Smooth muscle cell (in vitro differentiated cells): Measurements from ENCODE around the gene SNX14. TPM values are rescaled to one million over a fixed set of nuclear protein-coding genes. Genes with fewer than 3 reads are reported as not detected.

Experiments used
- DNase-seq: peaks from one replicate; lab custom pipeline; 2025; ENCODE audit not compliant: unreplicated experiment; lab: John Stamatoyannopoulos, UW
- H2AFZ ChIP-seq: fragments of 200-600 bp; sonication (generic); 2 replicates; pipeline ENCODE4 v1.6.0; 2016; ENCODE audit warnings: antibody characterized with exemption, low read depth, mild to moderate bottlenecking
- H3F3A ChIP-seq: fragments of 200-600 bp; sonication (generic); 2 replicates; pipeline ENCODE4 v1.6.0; 2017; ENCODE audit warnings: antibody characterized with exemption, low read depth
- H3K27ac ChIP-seq: fragments of 200-600 bp; sonication (generic); 2 replicates; pipeline ENCODE4 v1.5.1; 2016; ENCODE audit warnings: low read depth, mild to moderate bottlenecking
- H3K27me3 ChIP-seq: fragments of 200-600 bp; sonication (generic); 2 replicates; pipeline ENCODE4 v1.6.1; 2016; ENCODE audit warnings: low read depth, mild to moderate bottlenecking
- H3K36me3 ChIP-seq: fragments of 200-600 bp; sonication (generic); 2 replicates; pipeline ENCODE4 v1.5.1; 2016; ENCODE audit warnings: low read depth
- H3K4me1 ChIP-seq: fragments of 200-600 bp; sonication (generic); 2 replicates; pipeline ENCODE4 v1.5.1; 2016; ENCODE audit warnings: low read depth
- H3K4me2 ChIP-seq: fragments of 200-600 bp; sonication (generic); 2 replicates; pipeline ENCODE4 v1.6.0; 2016; ENCODE audit warnings: mild to moderate bottlenecking
- H3K4me3 ChIP-seq: fragments of 200-600 bp; sonication (generic); 2 replicates; pipeline ENCODE4 v1.5.1; 2016; ENCODE audit warnings: mild to moderate bottlenecking
- H3K79me2 ChIP-seq: fragments of 200-600 bp; sonication (generic); 2 replicates; pipeline ENCODE4 v1.6.0; 2016; ENCODE audit warnings: low read depth, mild to moderate bottlenecking
- H3K9ac ChIP-seq: fragments of 200-600 bp; sonication (generic); 2 replicates; pipeline ENCODE4 v1.6.0; 2016; ENCODE audit warnings: low read depth
- H3K9me3 ChIP-seq: fragments of 200-600 bp; sonication (generic); replicated peaks from 2 replicates; pipeline ENCODE4 v1.5.1; 2016; ENCODE audit warnings: low read depth
- H4K20me1 ChIP-seq: fragments of 200-600 bp; sonication (generic); 2 replicates; pipeline ENCODE4 v1.6.0; 2016; ENCODE audit warnings: low read depth
- CTCF ChIP-seq: fragments of 200-600 bp; sonication (generic); IDR thresholded peaks from 2 replicates; pipeline ENCODE4 v1.5.1; 2017; ENCODE audit warnings: borderline replicate concordance, mild to moderate bottlenecking, antibody characterized with exemption; ENCODE audit not compliant: insufficient read depth, poor library complexity, severe bottlenecking
- WGBS: methylation state at CpG from one replicate; pipeline ENCODE4 v1.1.7; 2016; ENCODE audit warnings: low lambda C conversion rate; 5-methylcytosine and 5-hydroxymethylcytosine counted together
- polyA plus RNA-seq: library from polyadenylated mRNA; unstranded; fragments of >200 nt; fragmentation: Nextera tagmentation; extraction: Ambion mirVana; gene quantifications from 2 replicates; pipeline ENCODE4 v1.2.1, GENCODE V29; 2016
- total RNA-seq: library from RNA; depleted of rRNA; stranded (reverse); fragments of >200 nt; gene quantifications from 2 replicates; pipeline ENCODE4 v1.2.3, GENCODE V29; 2014

Gene SNX14
- total RNA-seq (123 and 134 TPM in 2 replicates), polyA plus RNA-seq (50.8 and 53.0 TPM in 2 replicates)

- 1% methylated on average over 80 of the region's 82 CpGs for WGBS
- peaks cover 18% of the 10 kb centered on the region for H4K20me1 ChIP-seq
- H2AFZ ChIP-seq: peak within 1 kb of the TSS; percentile 57
Measured at GRCh38 chr6:85593438-85594196, at the start of gene SNX14. SNX14 (minus strand) TSS chr6:85593858; CDS start chr6:85593718, 140 bp downstream.

GRCh38 chr6:85642774-85643536 is 49.3 kb upstream of the SNX14 start, which contains the start of gene SYNCRIP:
SYNCRIP (minus strand) TSS chr6:85642886; CDS start chr6:85641439, 1,447 bp downstream.
- under 1% methylated on average over 58 of the region's 76 CpGs for WGBS
- H3K36me3 ChIP-seq: peaks cover 8% of the 10 kb centered on the region
- peak within 1 kb of the TSS; percentile 86 for H3K4me2 ChIP-seq
- no peaks in the 10 kb centered on the region for H3F3A ChIP-seq
- H3K4me1 ChIP-seq: peaks cover 19% of the 10 kb centered on the region
- H3K4me3 ChIP-seq: peak within 1 kb of the TSS; percentile 95
- peak within 1 kb of the TSS; percentile 99 for H3K27ac ChIP-seq
- H3K9ac ChIP-seq: peak within 1 kb of the TSS; percentile 99
- no peaks in the 10 kb centered on the region for H3K9me3 ChIP-seq
- TF ChIP-seq CTCF: no peak
- DNase-seq: peak; percentile 95
- no peaks in the 10 kb centered on the region for H3K27me3 ChIP-seq
- peaks cover 47% of the 10 kb centered on the region for H3K79me2 ChIP-seq
- peak within 1 kb of the TSS; percentile 86 for H2AFZ ChIP-seq
- H4K20me1 ChIP-seq: peaks cover 46% of the 10 kb centered on the region

More at GRCh38 chr6:85593438-85594196, at the start of gene SNX14:
- no peak for TF ChIP-seq CTCF
- Histone ChIP-seq H3K27ac (peak within 1 kb of the TSS; percentile 95), H3F3A (peaks cover 8% of the 10 kb centered on the region), H3K4me1 (peaks cover 15% of the 10 kb centered on the region), H3K4me3 (peak within 1 kb of the TSS; percentile 77), H3K4me2 (peak within 1 kb of the TSS; percentile 93), H3K9me3 (no peaks in the 10 kb centered on the region), H3K27me3 (no peaks in the 10 kb centered on the region), H3K9ac (peak within 1 kb of the TSS; percentile 89), H3K36me3 (no peaks in the 10 kb centered on the region), H3K79me2 (peaks cover 44% of the 10 kb centered on the region)
- DNase-seq: peak; percentile 82

- peaks cover 14% of the 10 kb centered on the region for H3K36me3 ChIP-seq
- WGBS: 2% methylated on average over 41 of the region's 85 CpGs
- H4K20me1 ChIP-seq: peaks cover 55% of the 10 kb centered on the region
- H3K79me2 ChIP-seq: peaks cover 56% of the 10 kb centered on the region
- H3K27ac ChIP-seq: peak overlapping the region; percentile 99
- peak overlapping the region; percentile 95 for H3K4me3 ChIP-seq
- H3F3A ChIP-seq: no peaks in the 10 kb centered on the region
- no peak for TF ChIP-seq CTCF
- no peaks in the 10 kb centered on the region for H3K27me3 ChIP-seq
- H3K9ac ChIP-seq: peak overlapping the region; percentile 99
- DNase-seq: peak; percentile 59
- H3K4me2 ChIP-seq: peak overlapping the region; percentile 85
- H3K4me1 ChIP-seq: peaks cover 19% of the 10 kb centered on the region
- H3K9me3 ChIP-seq: no peaks in the 10 kb centered on the region
- H2AFZ ChIP-seq: no peak overlapping the region
Measured at GRCh38 chr6:85641897-85642773, 48.5 kb upstream of the SNX14 start.
